H9 (cell line): ENCODE measurements around the gene ALDH9A1. TPM values are rescaled to one million over a fixed set of nuclear protein-coding genes. Genes with fewer than 3 reads are reported as not detected.

Source experiments
- DNase-seq: peaks from one replicate; pipeline ENCODE4 v3.0.0-alpha.2; 2017
- H2AFZ ChIP-seq: one replicate; pipeline ENCODE4 v1.6.1; 2013; ENCODE audit warnings: mild to moderate bottlenecking, low read length, control low read depth, moderate library complexity
- H2AK5ac ChIP-seq: 2 replicates; pipeline ENCODE4 v1.6.1; 2013; ENCODE audit warnings: low read length, control low read depth, mixed read lengths; ENCODE audit not compliant: insufficient read length
- H2BK120ac ChIP-seq: one replicate; pipeline ENCODE4 v1.6.1; 2013; ENCODE audit warnings: low read depth, mild to moderate bottlenecking, low read length, control low read depth, inconsistent platforms; ENCODE audit not compliant: poor library complexity, severe bottlenecking
- H2BK12ac ChIP-seq: 2 replicates; pipeline ENCODE4 v1.6.1; 2013; ENCODE audit warnings: low read length, control low read depth, mixed read lengths, low read depth; ENCODE audit not compliant: insufficient read length
- H2BK15ac ChIP-seq: 2 replicates; pipeline ENCODE4 v1.6.1; 2013; ENCODE audit warnings: low read depth, low read length, control low read depth
- H2BK20ac ChIP-seq: one replicate; pipeline ENCODE4 v1.6.1; 2013; ENCODE audit warnings: low read depth, mild to moderate bottlenecking, low read length, control low read depth, inconsistent platforms; ENCODE audit not compliant: poor library complexity, severe bottlenecking
- H2BK5ac ChIP-seq: 2 replicates; pipeline ENCODE4 v1.6.1; 2013; ENCODE audit warnings: low read length, control low read depth, mixed read lengths; ENCODE audit not compliant: insufficient read length
- H3K14ac ChIP-seq: 2 replicates; pipeline ENCODE4 v1.6.1; 2013; ENCODE audit warnings: low read length, control low read depth; ENCODE audit not compliant: insufficient read depth
- H3K18ac ChIP-seq: 2 replicates; pipeline ENCODE4 v1.6.1; 2013; ENCODE audit warnings: low read depth, mild to moderate bottlenecking, mixed read lengths, low read length, control low read depth; ENCODE audit not compliant: insufficient read length
- H3K23ac ChIP-seq: 2 replicates; pipeline ENCODE4 v1.6.1; 2013; ENCODE audit warnings: low read length, control low read depth, mixed read lengths, low read depth; ENCODE audit not compliant: insufficient read length
- H3K23me2 ChIP-seq: 2 replicates; pipeline ENCODE4 v1.6.1; 2013; ENCODE audit warnings: low read depth, mild to moderate bottlenecking, mixed read lengths, low read length, control low read depth; ENCODE audit not compliant: insufficient read length, poor library complexity, severe bottlenecking
- H3K27ac ChIP-seq: 2 replicates; pipeline ENCODE4 v1.5.1; 2013; ENCODE audit warnings: low read length, control low read depth, mixed read lengths, low read depth; ENCODE audit not compliant: insufficient read length
- H3K27me3 ChIP-seq: 2 replicates; pipeline ENCODE4 v1.6.1; 2013; ENCODE audit warnings: low read length, control low read depth, inconsistent platforms; ENCODE audit not compliant: insufficient read depth
- H3K4ac ChIP-seq: 2 replicates; pipeline ENCODE4 v1.6.1; 2013; ENCODE audit warnings: low read depth, mild to moderate bottlenecking, control low read depth, inconsistent platforms, low read length, moderate library complexity
- H3K4me1 ChIP-seq: 2 replicates; pipeline ENCODE4 v1.6.1; 2013; ENCODE audit warnings: low read length, control low read depth, inconsistent platforms; ENCODE audit not compliant: insufficient read depth
- H3K4me2 ChIP-seq: 2 replicates; pipeline ENCODE4 v1.6.1; 2013; ENCODE audit warnings: low read length, control low read depth, mixed read lengths; ENCODE audit not compliant: insufficient read length, insufficient read depth
- H3K56ac ChIP-seq: 2 replicates; pipeline ENCODE4 v1.6.1; 2013; ENCODE audit warnings: low read depth, mild to moderate bottlenecking, mixed read lengths, low read length, control low read depth; ENCODE audit not compliant: insufficient read length
- H3K79me1 ChIP-seq: 2 replicates; pipeline ENCODE4 v1.6.1; 2013; ENCODE audit warnings: low read depth, mild to moderate bottlenecking, moderate library complexity, low read length, control low read depth, inconsistent platforms; ENCODE audit not compliant: insufficient read depth, poor library complexity, severe bottlenecking
- H3K79me2 ChIP-seq: 2 replicates; pipeline ENCODE4 v1.6.1; 2013; ENCODE audit warnings: low read length, control low read depth, inconsistent platforms; ENCODE audit not compliant: insufficient read depth
- H3K9ac ChIP-seq: 2 replicates; pipeline ENCODE4 v1.6.1; 2013; ENCODE audit warnings: low read length, control low read depth, mixed read lengths; ENCODE audit not compliant: insufficient read length; ENCODE audit errors: extremely low read depth
- H3K9me3 ChIP-seq: one replicate; pipeline ENCODE4 v1.6.1; 2013; ENCODE audit warnings: low read depth, low read length, inconsistent platforms; ENCODE audit not compliant: control insufficient read depth
- H3T11ph ChIP-seq: one replicate; pipeline ENCODE4 v1.6.1; 2013; ENCODE audit warnings: mild to moderate bottlenecking, low read length, control low read depth, inconsistent platforms
- H4K20me1 ChIP-seq: one replicate; pipeline ENCODE4 v1.6.1; 2013; ENCODE audit not compliant: control insufficient read depth, insufficient read length, insufficient read depth
- H4K5ac ChIP-seq: 2 replicates; pipeline ENCODE4 v1.6.1; 2013; ENCODE audit warnings: low read depth, mild to moderate bottlenecking, mixed read lengths, low read length, control low read depth; ENCODE audit not compliant: insufficient read length
- H4K8ac ChIP-seq: replicated peaks from 2 replicates; pipeline ENCODE4 v1.6.1; 2013; ENCODE audit warnings: low read length, control low read depth, mixed read lengths, low read depth; ENCODE audit not compliant: insufficient read length
- H4K91ac ChIP-seq: 2 replicates; pipeline ENCODE4 v1.6.1; 2013; ENCODE audit warnings: low read depth, mild to moderate bottlenecking, moderate library complexity, mixed read lengths, low read length, control low read depth; ENCODE audit not compliant: insufficient read length
- H3K27ac Mint-ChIP-seq, 3 experiments: 2 replicates in 2 of 3; 3 replicates in 1 of 3; pipeline ENCODE4 v1.8.0; 2020 to 2021; ENCODE audit warnings: mixed read lengths in 3 of 3, mild to moderate bottlenecking in 1 of 3, moderate library complexity in 1 of 3
- H3K27me3 Mint-ChIP-seq: 2 replicates; pipeline ENCODE4 v1.8.0; 2021; ENCODE audit warnings: low read depth, mild to moderate bottlenecking, moderate library complexity, mixed read lengths
- H3K36me3 Mint-ChIP-seq, 3 experiments: 2 replicates in 2 of 3; 3 replicates in 1 of 3; pipeline ENCODE4 v1.8.0; 2020 to 2021; ENCODE audit warnings: low read depth in 3 of 3, mixed read lengths in 3 of 3; ENCODE audit not compliant: insufficient read depth in 1 of 3
- H3K4me1 Mint-ChIP-seq, 2 experiments: 2 replicates each; pipeline ENCODE4 v1.8.0; 2020; ENCODE audit warnings: mixed read lengths in 2 of 2
- H3K4me3 Mint-ChIP-seq, 2 experiments: 2 replicates in 1 of 2; 3 replicates in 1 of 2; pipeline ENCODE4 v1.8.0; 2020 to 2021; ENCODE audit warnings: mild to moderate bottlenecking in 2 of 2, mixed read lengths in 2 of 2, moderate library complexity in 1 of 2
- H3K9me3 Mint-ChIP-seq, 2 experiments: 2 replicates in 1 of 2; 3 replicates in 1 of 2; pipeline ENCODE4 v1.8.0; 2020; ENCODE audit warnings: mild to moderate bottlenecking in 2 of 2, mixed read lengths in 2 of 2, moderate library complexity in 1 of 2
- WGBS: extraction: QIAGEN DNeasy Blood & Tissue Kit; methylation state at CpG from one replicate; pipeline ENCODE4 v1.1.7; 2013; ENCODE audit warnings: missing lambda C conversion rate, low lambda C conversion rate, mixed read lengths; ENCODE audit not compliant: insufficient read length; ENCODE audit errors: extremely low coverage; 5-methylcytosine and 5-hydroxymethylcytosine counted together
- total RNA-seq: library from RNA; stranded (reverse); gene quantifications from 2 replicates; pipeline ENCODE4 v1.2.1, GENCODE V29; 2021
- TF ChIP-seq, protein P1 (sequence below): fragments of 200-600 bp; sonication (generic); conservative IDR thresholded peaks from 3 replicates; pipeline ENCODE4 v1.8.0; 2021; ENCODE audit warnings: antibody characterized with exemption, mild to moderate bottlenecking

ALDH9A1 gene
- total RNA-seq, 1 experiment from 2014 or later, result 55.0 TPM

DNA sequence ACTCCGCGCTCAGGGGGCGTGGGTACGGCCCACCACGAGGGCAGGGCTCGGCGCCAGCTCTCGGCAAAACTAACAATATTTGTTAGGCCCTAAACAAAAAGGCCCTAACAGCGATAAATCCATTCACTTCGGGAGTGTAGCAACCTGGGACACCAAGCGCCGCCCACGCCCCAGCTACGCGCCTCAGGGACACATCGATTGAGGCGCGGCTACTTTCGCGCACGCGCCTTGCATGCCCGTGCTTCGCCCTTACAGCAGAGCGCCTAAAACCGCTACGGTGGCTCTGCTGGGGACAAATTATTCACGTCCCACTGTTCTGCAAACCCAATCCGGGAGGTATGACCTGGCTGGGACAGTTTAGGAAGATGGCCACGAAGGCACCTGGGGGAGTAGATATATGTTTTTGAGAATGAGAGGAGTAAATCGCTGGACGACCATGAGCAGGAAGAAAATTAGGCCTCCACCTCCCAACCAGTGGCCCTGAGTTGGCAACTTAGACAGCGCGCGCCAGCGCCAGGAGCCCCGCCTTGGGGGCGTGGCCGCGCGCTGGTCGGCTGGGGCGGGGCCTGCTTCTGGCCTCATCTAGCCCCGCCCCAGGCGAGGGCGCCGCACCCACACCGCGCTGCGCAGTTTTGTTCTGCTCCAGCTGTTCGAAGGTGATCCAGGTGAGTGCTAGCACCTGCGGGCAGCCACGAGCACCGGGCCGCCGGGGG lies 67.6 kb downstream of the ALDH9A1 start, which contains the start of gene MGST3:
MGST3 (plus strand) TSS at position 606 of the 713 bp plus-strand sequence. CDS start 18,614 bp downstream, outside the sequence.
- peak; percentile 97 for DNase-seq
- no peak within 1 kb of the TSS for H3K23ac ChIP-seq
- H2AK5ac ChIP-seq, result no peak within 1 kb of the TSS
- H3K27ac ChIP-seq, result peak within 1 kb of the TSS; percentile 62
- peak within 1 kb of the TSS; percentile 43 for H2AFZ ChIP-seq
- no CpG with 5 or more reads among the region's 56 CpGs for WGBS
- no peak within 1 kb of the TSS for H2BK12ac ChIP-seq
- H3K9ac ChIP-seq, result peak within 1 kb of the TSS; percentile 77
- H3K4me3 Mint-ChIP-seq, result no peak within 1 kb of the TSS
- peaks cover 3% of the 10 kb centered on the region; the same call in 1 of the 2 replicates for H3K79me2 ChIP-seq
- peaks cover 32 to 40% of the 10 kb centered on the region in 2 experiments for H3K4me1 Mint-ChIP-seq
- peak within 1 kb of the TSS; percentile 78 for H3K14ac ChIP-seq
- no peaks in the 10 kb centered on the region for H3K79me1 ChIP-seq
- H3K4me2 ChIP-seq, result peak within 1 kb of the TSS; percentile 95
- H2BK5ac ChIP-seq, result no peak within 1 kb of the TSS
- no peaks in the 10 kb centered on the region for H3K9me3 ChIP-seq
- H3K27ac Mint-ChIP-seq, result peak within 1 kb of the TSS in 1 of 3 experiments; percentile 57; a peak in 1 of 7 replicates
- H4K91ac ChIP-seq, result no peak within 1 kb of the TSS
- no peaks in the 10 kb centered on the region for H3K27me3 Mint-ChIP-seq
- no peak within 1 kb of the TSS for H4K5ac ChIP-seq
- H2BK15ac ChIP-seq, result no peak within 1 kb of the TSS
- peak within 1 kb of the TSS; percentile 67 for H3K18ac ChIP-seq
- H3K23me2 ChIP-seq, result peaks cover 11% of the 10 kb centered on the region
- H3K56ac ChIP-seq, result no peak within 1 kb of the TSS
- no peak within 1 kb of the TSS for H3K4ac ChIP-seq
- no peaks in the 10 kb centered on the region for H4K20me1 ChIP-seq
- H3K27me3 ChIP-seq, result no peaks in the 10 kb centered on the region
- H4K8ac ChIP-seq, result no peak within 1 kb of the TSS
- H3T11ph ChIP-seq, result no peak within 1 kb of the TSS
- peaks cover 7% of the 10 kb centered on the region; the same call in 1 of the 2 replicates for H3K4me1 ChIP-seq
- no peak within 1 kb of the TSS for H2BK20ac ChIP-seq
- TF ChIP-seq, protein P1, sequence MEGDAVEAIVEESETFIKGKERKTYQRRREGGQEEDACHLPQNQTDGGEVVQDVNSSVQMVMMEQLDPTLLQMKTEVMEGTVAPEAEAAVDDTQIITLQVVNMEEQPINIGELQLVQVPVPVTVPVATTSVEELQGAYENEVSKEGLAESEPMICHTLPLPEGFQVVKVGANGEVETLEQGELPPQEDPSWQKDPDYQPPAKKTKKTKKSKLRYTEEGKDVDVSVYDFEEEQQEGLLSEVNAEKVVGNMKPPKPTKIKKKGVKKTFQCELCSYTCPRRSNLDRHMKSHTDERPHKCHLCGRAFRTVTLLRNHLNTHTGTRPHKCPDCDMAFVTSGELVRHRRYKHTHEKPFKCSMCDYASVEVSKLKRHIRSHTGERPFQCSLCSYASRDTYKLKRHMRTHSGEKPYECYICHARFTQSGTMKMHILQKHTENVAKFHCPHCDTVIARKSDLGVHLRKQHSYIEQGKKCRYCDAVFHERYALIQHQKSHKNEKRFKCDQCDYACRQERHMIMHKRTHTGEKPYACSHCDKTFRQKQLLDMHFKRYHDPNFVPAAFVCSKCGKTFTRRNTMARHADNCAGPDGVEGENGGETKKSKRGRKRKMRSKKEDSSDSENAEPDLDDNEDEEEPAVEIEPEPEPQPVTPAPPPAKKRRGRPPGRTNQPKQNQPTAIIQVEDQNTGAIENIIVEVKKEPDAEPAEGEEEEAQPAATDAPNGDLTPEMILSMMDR, result no peak
- no peaks in the 10 kb centered on the region for H3K9me3 Mint-ChIP-seq
- no peaks in the 10 kb centered on the region for H3K36me3 Mint-ChIP-seq
- no peak within 1 kb of the TSS for H2BK120ac ChIP-seq
